ENCODE results near the gene COL26A1.

Gene COL26A1

DNA sequence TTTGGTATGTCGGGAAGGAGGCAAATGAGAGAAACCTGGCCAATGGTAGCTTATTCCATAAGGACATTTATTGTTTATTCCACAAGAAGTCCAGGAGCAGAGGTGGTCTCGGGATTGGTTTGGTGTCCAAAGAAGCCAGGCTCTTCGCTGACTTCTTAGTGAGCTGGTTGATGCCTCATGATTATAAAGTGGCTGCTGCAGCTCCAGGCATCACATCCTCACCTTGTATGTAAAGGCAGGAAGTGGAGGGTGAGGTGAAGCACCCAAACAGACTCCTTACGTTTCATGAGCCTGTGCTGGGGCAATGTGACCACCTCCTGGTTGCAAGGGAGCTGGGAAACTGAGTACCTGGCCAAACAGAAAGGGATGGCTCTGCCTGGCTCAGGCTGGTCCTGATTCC, 174.0 kb downstream of the COL26A1 start:
- H2BK120ac ChIP-seq (ENCODE audit: insufficient read depth, low read length, poor library complexity), result no peak overlapping the region
- H3K4me2 ChIP-seq (ENCODE audit: low read length), result no peak overlapping the region
- H2BK5ac ChIP-seq (ENCODE audit: low read depth, low read length, poor library complexity), result no peak overlapping the region
- peaks cover 3% of the 10 kb centered on the region for H3K9me3 ChIP-seq (ENCODE audit: insufficient read depth, low read depth, low read length)
- H3K9ac ChIP-seq (ENCODE audit: low read length), result no peak overlapping the region
- H3K4ac ChIP-seq (ENCODE audit: low read depth, low read length), result no peak overlapping the region
- H2AK5ac ChIP-seq (ENCODE audit: low read length), result no peak overlapping the region
- H3K23ac ChIP-seq (ENCODE audit: low read length), result no peak overlapping the region
- no peaks in the 10 kb centered on the region for H3K79me2 ChIP-seq (ENCODE audit: control insufficient read depth, insufficient read depth, low read length, poor library complexity)
- peaks cover 10 to 19% of the 10 kb centered on the region in 2 experiments for H3K36me3 ChIP-seq (ENCODE audit: control insufficient read depth in 1 of 2, insufficient read depth in 2 of 2, low read length in 2 of 2)
- no peak overlapping the region for H4K12ac ChIP-seq (ENCODE audit: low read depth, low read length)
- no peak overlapping the region for H3K27ac ChIP-seq (ENCODE audit: low read depth, low read length)
- no peaks in the 10 kb centered on the region for H3K27me3 ChIP-seq (ENCODE audit: insufficient read depth, low read length)
- no peak overlapping the region for H2BK12ac ChIP-seq (ENCODE audit: low read length)
- no peak overlapping the region for H3K18ac ChIP-seq (ENCODE audit: low read length)
- no CpG with 5 or more reads among the region's 4 CpGs for WGBS (ENCODE audit: extremely low coverage, insufficient coverage, insufficient read length)
- H3K14ac ChIP-seq (ENCODE audit: low read length), result no peak overlapping the region
- no peaks in the 10 kb centered on the region for H3K79me1 ChIP-seq (ENCODE audit: low read length)
- no peak for DNase-seq
- H4K8ac ChIP-seq (ENCODE audit: low read depth, low read length), result no peak overlapping the region
- H2AFZ ChIP-seq (ENCODE audit: insufficient read depth, low read length, poor library complexity), result no peak overlapping the region
- no peak overlapping the region for H3K4me3 ChIP-seq (ENCODE audit: low read depth, low read length)
- peaks cover 2 to 3% of the 10 kb centered on the region in 2 experiments for H3K4me1 ChIP-seq (ENCODE audit: control insufficient read depth in 1 of 2, insufficient read depth in 2 of 2, low read length in 2 of 2)
- H4K91ac ChIP-seq (ENCODE audit: low read depth, low read length), result no peak overlapping the region

- no peaks in the 10 kb centered on the region for H3K79me2 ChIP-seq (ENCODE audit: control insufficient read depth, insufficient read depth, low read length, poor library complexity)
- no peak overlapping the region for H4K8ac ChIP-seq (ENCODE audit: low read depth, low read length)
- H3K4me1 ChIP-seq (ENCODE audit: control insufficient read depth in 1 of 2, insufficient read depth in 2 of 2, low read length in 2 of 2), result peaks cover 2 to 3% of the 10 kb centered on the region in 2 experiments
- DNase-seq, result no peak
- H3K9me3 ChIP-seq (ENCODE audit: insufficient read depth, low read depth, low read length), result peaks cover 3% of the 10 kb centered on the region
- H3K27ac ChIP-seq (ENCODE audit: low read depth, low read length), result no peak overlapping the region
- H2AK5ac ChIP-seq (ENCODE audit: low read length), result no peak overlapping the region
- H3K36me3 ChIP-seq (ENCODE audit: control insufficient read depth in 1 of 2, insufficient read depth in 2 of 2, low read length in 2 of 2), result peaks cover 12 to 20% of the 10 kb centered on the region in 2 experiments
- WGBS (ENCODE audit: extremely low coverage, insufficient coverage, insufficient read length), result no CpG with 5 or more reads among the region's 8 CpGs
- no peak overlapping the region for H2BK5ac ChIP-seq (ENCODE audit: low read depth, low read length, poor library complexity)
- H3K9ac ChIP-seq (ENCODE audit: low read length), result no peak overlapping the region
- no peaks in the 10 kb centered on the region for H3K79me1 ChIP-seq (ENCODE audit: low read length)
- H3K4ac ChIP-seq (ENCODE audit: low read depth, low read length), result no peak overlapping the region
- H3K23ac ChIP-seq (ENCODE audit: low read length), result no peak overlapping the region
- no peaks in the 10 kb centered on the region for H3K27me3 ChIP-seq (ENCODE audit: insufficient read depth, low read length)
- no peak overlapping the region for H2BK12ac ChIP-seq (ENCODE audit: low read length)
- no peak overlapping the region for H2BK120ac ChIP-seq (ENCODE audit: insufficient read depth, low read length, poor library complexity)
- H3K4me3 ChIP-seq (ENCODE audit: low read depth, low read length), result no peak overlapping the region
- no peak overlapping the region for H2AFZ ChIP-seq (ENCODE audit: insufficient read depth, low read length, poor library complexity)
- no peak overlapping the region for H4K91ac ChIP-seq (ENCODE audit: low read depth, low read length)
- H3K18ac ChIP-seq (ENCODE audit: low read length), result no peak overlapping the region
- H4K12ac ChIP-seq (ENCODE audit: low read depth, low read length), result no peak overlapping the region
- H3K4me2 ChIP-seq (ENCODE audit: low read length), result no peak overlapping the region
- no peak overlapping the region for H3K14ac ChIP-seq (ENCODE audit: low read length)
Observed at GRCh38 chr7:101537205-101537604, 174.5 kb downstream of the COL26A1 start.

GRCh38 chr7:101537935-101538595, 175.4 kb downstream of the COL26A1 start:
- H3K14ac ChIP-seq (ENCODE audit: low read length), result no peak overlapping the region
- H3K27me3 ChIP-seq (ENCODE audit: insufficient read depth, low read length), result no peaks in the 10 kb centered on the region
- peaks cover 2 to 3% of the 10 kb centered on the region in 2 experiments for H3K4me1 ChIP-seq (ENCODE audit: control insufficient read depth in 1 of 2, insufficient read depth in 2 of 2, low read length in 2 of 2)
- H4K8ac ChIP-seq (ENCODE audit: low read depth, low read length), result no peak overlapping the region
- no peak overlapping the region for H3K4me3 ChIP-seq (ENCODE audit: low read depth, low read length)
- no peak overlapping the region for H4K91ac ChIP-seq (ENCODE audit: low read depth, low read length)
- no peak overlapping the region for H2AFZ ChIP-seq (ENCODE audit: insufficient read depth, low read length, poor library complexity)
- no peak overlapping the region for H3K4me2 ChIP-seq (ENCODE audit: low read length)
- H3K18ac ChIP-seq (ENCODE audit: low read length), result no peak overlapping the region
- H2BK12ac ChIP-seq (ENCODE audit: low read length), result no peak overlapping the region
- no peak overlapping the region for H3K23ac ChIP-seq (ENCODE audit: low read length)
- peaks cover 15 to 23% of the 10 kb centered on the region in 2 experiments for H3K36me3 ChIP-seq (ENCODE audit: control insufficient read depth in 1 of 2, insufficient read depth in 2 of 2, low read length in 2 of 2)
- no peak overlapping the region for H2AK5ac ChIP-seq (ENCODE audit: low read length)
- no peak overlapping the region for H3K27ac ChIP-seq (ENCODE audit: low read depth, low read length)
- no peak overlapping the region for H4K12ac ChIP-seq (ENCODE audit: low read depth, low read length)
- no peaks in the 10 kb centered on the region for H3K79me1 ChIP-seq (ENCODE audit: low read length)
- no peak overlapping the region for H2BK120ac ChIP-seq (ENCODE audit: insufficient read depth, low read length, poor library complexity)
- H3K79me2 ChIP-seq (ENCODE audit: control insufficient read depth, insufficient read depth, low read length, poor library complexity), result no peaks in the 10 kb centered on the region
- no peak overlapping the region for H2BK5ac ChIP-seq (ENCODE audit: low read depth, low read length, poor library complexity)
- no CpG with 5 or more reads among the region's 17 CpGs for WGBS (ENCODE audit: extremely low coverage, insufficient coverage, insufficient read length)
- H3K4ac ChIP-seq (ENCODE audit: low read depth, low read length), result no peak overlapping the region
- peaks cover 3% of the 10 kb centered on the region for H3K9me3 ChIP-seq (ENCODE audit: insufficient read depth, low read depth, low read length)
- no peak overlapping the region for H3K9ac ChIP-seq (ENCODE audit: low read length)
- no peak for DNase-seq

- no peak overlapping the region for H4K12ac ChIP-seq (ENCODE audit: low read depth, low read length)
- no peaks in the 10 kb centered on the region for H3K79me2 ChIP-seq (ENCODE audit: control insufficient read depth, insufficient read depth, low read length, poor library complexity)
- no peak overlapping the region for H3K27ac ChIP-seq (ENCODE audit: low read depth, low read length)
- no peak overlapping the region for H3K4me3 ChIP-seq (ENCODE audit: low read depth, low read length)
- H3K9me3 ChIP-seq (ENCODE audit: insufficient read depth, low read depth, low read length), result peaks cover 3% of the 10 kb centered on the region
- H3K4me1 ChIP-seq (ENCODE audit: control insufficient read depth in 1 of 2, insufficient read depth in 2 of 2, low read length in 2 of 2), result peaks cover 2 to 3% of the 10 kb centered on the region in 2 experiments
- no CpG with 5 or more reads among the region's 15 CpGs for WGBS (ENCODE audit: extremely low coverage, insufficient coverage, insufficient read length)
- no peak overlapping the region for H3K9ac ChIP-seq (ENCODE audit: low read length)
- H2AFZ ChIP-seq (ENCODE audit: insufficient read depth, low read length, poor library complexity), result no peak overlapping the region
- H2BK5ac ChIP-seq (ENCODE audit: low read depth, low read length, poor library complexity), result no peak overlapping the region
- H3K14ac ChIP-seq (ENCODE audit: low read length), result no peak overlapping the region
- no peak overlapping the region for H3K4me2 ChIP-seq (ENCODE audit: low read length)
- no peak overlapping the region for H2BK12ac ChIP-seq (ENCODE audit: low read length)
- H3K4ac ChIP-seq (ENCODE audit: low read depth, low read length), result no peak overlapping the region
- DNase-seq, result peak; percentile 51 to 72
- no peak overlapping the region for H2AK5ac ChIP-seq (ENCODE audit: low read length)
- no peak overlapping the region for H3K23ac ChIP-seq (ENCODE audit: low read length)
- no peak overlapping the region for H4K8ac ChIP-seq (ENCODE audit: low read depth, low read length)
- peaks cover 19 to 28% of the 10 kb centered on the region in 2 experiments for H3K36me3 ChIP-seq (ENCODE audit: control insufficient read depth in 1 of 2, insufficient read depth in 2 of 2, low read length in 2 of 2)
- H2BK120ac ChIP-seq (ENCODE audit: insufficient read depth, low read length, poor library complexity), result no peak overlapping the region
- no peaks in the 10 kb centered on the region for H3K27me3 ChIP-seq (ENCODE audit: insufficient read depth, low read length)
- no peaks in the 10 kb centered on the region for H3K79me1 ChIP-seq (ENCODE audit: low read length)
- no peak overlapping the region for H3K18ac ChIP-seq (ENCODE audit: low read length)
- no peak overlapping the region for H4K91ac ChIP-seq (ENCODE audit: low read depth, low read length)
Observed at GRCh38 chr7:101538596-101539459, 176.2 kb downstream of the COL26A1 start.
